Stimulated activated CD8-positive, alpha-beta memory T cell treated with anti-CD3 and anti-CD28 coated beads, Interleukin-4, amount 100 ng/mL, for 24 hours (primary cell): ENCODE data around the gene GALNT10.

ENCODE experiments used
- DNase-seq: peaks from one replicate; pipeline ENCODE4 v3.0.0-alpha.2; 2020; ENCODE audit warnings: low read depth

The GALNT10 gene

DNA sequence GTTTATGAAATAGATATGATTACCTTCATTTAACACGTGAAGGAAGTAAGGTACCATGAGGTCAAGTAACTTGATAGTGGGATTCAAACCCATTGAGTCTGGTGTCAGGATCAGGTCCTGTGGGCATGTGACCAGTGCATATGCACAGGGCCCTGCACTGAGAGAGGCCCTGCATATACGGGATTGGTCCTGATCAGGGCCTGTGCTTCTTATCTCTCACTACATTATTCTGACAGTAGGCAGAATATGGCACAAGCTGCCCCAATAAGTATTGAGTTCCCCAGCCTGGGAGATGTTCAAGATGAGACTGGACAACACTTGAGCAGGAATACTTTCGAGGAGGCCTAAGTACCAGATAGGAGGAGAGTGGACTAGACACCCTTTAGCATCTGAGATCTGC is 44.0 kb downstream of the GALNT10 start:
- no peak for DNase-seq

DNA sequence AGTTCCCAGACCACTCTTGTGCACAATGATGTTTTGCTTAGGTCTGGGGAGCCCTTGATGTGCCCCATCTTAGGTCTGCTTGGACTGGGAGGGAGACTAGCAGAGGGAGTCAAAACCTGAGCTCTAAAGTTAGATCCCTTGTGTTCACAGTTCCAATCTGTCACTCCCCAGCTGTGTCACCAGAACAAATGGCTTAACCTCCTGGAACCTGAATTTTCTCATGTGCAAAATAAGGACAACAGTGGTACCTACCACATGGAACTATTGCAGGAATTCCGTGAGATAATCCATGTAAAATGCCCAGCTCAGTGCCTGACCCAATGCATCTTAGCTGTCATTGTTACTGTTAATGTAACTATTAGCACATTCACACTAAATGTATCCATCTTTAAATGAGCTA is 45.5 kb downstream of the GALNT10 start:
- DNase-seq = no peak

DNA sequence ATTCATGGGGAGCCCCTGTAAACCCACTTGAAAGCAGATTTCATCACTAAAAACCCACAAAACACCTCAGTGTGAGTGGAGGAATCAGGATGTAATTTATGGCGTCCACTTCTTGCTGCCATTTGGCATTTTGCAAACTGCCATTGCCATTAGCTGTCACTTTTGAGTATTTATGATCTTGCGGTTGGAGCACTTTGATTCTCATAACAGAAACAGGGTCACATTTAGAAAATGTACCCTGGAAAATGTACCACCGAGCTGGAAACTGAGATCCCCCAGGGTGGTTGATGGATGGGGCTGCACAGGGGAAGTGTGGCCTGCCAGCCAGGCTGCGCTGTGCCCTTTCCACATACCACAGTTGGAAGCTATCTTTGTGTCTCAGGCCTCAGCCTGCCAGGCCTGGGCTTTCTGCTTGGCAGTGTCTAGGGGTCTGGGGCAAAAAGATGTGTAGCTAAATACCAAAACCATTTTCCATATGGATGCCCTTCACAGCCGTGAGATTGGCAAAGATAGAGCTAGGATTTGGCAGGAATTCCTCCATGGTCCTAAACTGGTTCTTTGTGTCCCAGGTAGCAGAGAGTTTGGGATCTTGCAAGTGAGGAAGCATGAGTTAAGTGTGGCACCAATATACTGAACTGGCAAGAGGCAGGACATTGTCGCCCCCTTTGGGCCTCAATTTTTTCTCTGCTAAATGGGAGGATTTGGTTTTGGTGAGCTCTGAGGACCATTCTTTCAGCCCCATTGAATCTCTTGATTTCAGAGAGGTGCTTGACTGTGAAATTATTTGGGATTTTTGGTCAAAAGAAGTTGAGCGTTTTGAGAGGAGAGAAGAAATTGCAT is 46.2 kb downstream of the GALNT10 start:
- DNase-seq = no peak

DNA sequence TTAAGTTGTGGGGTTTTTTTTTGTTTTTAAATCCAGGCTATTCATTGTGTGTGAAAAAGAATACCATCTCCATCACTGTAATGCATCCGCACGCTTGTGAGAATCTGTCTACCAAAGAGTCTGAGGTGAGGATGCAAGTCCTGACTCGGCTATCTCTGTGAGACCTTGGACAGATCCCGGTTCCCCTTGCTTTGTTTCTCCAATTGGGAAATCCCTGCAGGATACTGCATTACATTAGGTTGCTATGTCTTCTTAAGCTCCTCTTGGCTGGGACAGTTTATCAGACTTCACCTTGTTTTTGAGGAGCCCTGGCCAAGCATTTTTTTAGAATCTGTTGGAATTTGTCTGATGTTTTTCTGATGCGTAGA is 46.8 kb downstream of the GALNT10 start:
- no peak for DNase-seq

DNA sequence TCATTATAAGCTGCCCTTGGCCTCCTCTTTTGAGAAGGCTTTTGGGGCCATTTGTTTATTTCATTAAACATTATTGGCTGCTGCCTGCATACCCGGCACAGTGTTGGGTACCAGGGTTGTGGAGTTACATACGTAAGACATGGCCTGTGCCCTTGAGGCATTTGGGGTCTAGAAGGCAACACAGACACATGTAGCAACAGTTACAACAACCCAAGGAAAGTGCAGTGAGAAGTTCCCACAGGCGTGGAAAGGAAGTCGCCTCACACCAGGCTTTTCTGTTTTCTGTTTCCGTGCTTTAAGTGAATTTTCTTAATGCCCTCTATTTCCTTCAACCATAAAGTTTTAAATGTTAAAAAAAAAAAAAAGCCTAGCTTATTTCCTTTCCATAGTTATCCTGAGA is 47.4 kb downstream of the GALNT10 start:
- DNase-seq = no peak

DNA sequence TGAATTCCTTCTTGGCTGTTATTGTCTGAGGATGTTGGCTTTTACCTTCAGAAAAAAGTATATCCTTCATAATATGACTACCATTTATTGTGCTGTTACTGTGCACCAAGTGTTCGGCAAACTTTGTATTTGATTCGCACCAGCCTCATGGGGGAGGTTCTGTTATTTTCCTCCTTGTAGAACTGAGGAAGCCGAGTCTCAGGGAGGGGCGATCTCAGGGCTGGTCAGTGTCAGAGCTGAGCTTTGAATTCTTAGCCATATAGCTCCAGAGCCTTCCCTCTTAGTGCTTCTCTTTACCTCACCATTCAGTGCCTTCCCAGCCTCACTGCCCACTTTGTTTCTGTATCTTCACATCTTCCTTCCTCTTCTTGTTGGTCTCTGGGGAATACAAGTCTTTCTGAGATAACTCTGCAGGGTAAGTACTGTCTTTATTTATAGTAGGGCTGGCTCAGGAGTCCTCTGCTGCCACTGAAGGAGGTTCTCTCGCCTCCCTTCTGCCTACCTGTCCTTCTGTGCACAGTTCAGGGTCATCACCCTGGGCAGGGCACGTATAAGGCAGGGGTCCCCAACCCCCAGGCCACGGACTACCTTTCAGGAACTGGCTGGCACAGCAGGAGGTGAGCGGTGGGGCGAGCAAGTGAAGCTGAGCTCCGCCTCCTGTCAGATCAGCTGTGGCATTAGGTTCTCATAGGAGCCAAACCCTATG is 48.4 kb downstream of the GALNT10 start:
- DNase-seq = no peak

DNA sequence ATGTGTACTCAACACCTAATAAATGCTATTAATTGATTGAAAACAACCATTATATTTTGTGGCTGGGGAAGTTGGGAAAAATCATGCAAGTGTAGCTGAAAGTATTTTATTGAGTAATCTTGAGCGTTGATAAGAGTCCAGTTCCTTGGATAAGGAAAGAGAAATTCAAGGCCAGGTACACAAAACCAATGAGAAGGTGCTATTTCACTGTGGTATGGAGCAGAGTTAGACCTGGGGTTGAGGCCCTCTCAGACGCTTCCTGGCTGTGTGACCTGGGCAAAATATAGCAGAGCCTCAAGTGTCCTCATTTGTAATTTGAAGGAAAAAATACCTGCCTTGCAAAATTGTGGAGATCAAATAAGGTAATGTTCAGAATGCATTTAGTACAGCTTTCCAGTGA is 50.1 kb downstream of the GALNT10 start:
- DNase-seq = no peak

DNA sequence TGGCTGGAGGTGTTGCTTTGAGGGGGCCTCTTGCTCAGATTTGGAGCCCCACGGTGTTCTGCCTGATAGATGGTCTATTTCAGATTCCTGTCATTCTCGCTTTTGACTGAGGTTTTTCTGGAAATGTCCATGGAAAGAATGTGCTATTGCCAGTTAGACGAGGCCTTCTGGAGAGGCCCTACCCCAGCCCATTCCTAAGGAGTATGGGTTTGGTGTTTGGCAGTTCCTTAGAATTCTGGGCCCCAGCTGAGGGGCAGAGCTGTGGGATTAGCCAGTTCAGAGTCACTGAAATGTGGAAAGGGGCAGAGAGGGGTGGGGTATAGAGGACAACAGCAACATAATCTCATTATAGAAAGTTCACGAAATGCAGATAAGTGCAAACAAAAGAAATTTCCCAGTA is 50.5 kb downstream of the GALNT10 start:
- DNase-seq = no peak

DNA sequence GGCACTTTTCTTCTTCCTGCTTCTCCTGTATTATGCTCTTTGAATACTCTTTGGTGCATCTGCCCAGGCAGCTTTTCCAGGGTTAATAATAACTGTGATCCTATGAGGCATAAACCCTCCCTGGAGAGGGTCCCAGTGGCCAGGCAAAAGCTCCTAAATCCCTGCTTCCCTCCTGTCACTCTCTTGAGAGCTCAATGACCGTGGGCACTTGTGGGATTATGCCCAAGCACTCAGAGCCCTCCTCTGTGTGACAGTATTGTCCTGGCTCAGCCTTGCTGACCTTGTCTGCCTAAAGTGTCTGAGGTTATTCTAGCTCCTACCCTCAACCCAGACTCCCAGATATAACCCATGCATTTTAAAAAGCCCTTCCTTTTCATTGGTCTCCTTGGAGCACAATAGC is 51.9 kb downstream of the GALNT10 start:
- DNase-seq = no peak

DNA sequence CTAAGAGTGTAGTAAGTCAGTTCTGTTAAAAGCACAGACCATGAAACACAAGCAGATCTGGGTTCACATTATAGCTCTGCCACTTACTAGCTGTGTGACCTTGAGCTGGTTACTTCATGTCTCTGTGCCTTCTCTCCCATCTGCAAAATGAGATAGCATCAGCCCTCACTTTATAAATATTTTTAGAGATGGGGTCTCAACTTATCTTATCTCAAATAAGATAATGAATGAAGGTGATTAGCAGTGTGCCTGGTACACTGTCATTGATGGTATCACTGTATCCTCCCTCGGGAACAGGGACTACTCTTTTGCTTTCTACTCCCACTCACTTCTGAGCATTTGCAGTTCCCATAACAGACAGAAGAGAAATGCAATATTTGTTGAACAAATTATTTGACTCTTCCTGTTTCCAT is 52.4 kb downstream of the GALNT10 start:
- DNase-seq = no peak

DNA sequence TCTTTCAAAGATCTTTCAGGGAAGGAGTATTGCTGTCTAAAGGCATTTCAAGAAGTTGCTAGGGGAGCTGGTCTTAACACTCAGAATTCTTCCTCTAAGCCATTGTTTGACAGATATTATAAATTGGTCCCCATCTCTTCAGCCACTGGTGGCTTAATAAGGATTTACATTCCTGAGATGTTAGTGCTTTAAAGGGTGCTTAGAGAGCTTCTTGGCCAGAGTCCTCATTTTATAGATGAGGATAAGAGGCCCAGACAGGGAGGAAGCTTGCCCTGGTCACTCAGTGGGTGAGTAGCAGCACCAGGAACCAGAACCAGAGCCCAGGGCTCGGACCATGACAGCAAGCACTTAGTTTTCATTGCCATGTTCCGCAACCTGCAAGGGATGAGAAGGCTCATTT is 53.2 kb downstream of the GALNT10 start:
- no peak for DNase-seq

DNA sequence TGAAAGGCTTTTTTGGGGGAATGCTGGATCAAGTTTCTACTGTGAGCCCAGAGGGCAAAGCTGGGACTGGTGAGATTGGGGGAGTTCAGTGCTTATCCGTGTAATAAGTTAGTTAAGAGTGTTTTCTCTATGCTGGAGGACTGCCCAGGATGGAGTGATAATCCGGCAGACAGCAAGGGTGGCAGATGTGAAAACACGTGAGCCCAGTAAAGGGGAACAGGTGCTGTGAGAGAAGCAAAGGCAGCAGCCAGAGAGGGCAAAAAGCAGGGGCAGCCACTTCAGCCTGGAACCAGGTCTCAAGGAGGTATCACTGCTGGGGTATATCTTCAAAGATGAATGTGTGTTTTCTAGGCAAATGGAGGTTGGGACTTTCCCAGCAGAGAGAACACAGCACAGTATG is 53.9 kb downstream of the GALNT10 start:
- DNase-seq = no peak

DNA sequence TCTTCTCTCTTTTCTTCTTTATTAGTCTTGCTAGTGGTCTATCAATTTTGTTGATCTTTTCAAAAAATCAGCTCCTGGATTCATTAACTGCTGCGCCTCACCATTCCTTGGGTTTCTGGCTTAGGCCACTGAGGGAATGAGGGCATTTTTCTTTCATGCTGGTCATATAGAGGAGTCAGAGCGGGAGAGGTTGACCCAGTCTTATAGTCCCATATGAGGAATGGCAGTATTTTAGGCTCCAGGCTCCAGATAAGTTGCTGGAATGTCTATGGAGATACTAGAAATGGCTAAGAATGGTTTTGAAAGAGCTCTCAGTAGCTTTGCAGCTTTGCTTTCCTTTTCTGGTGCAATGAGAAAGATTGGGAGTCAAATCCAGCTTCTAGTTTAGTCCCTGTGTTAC is 58.2 kb downstream of the GALNT10 start:
- DNase-seq = no peak

DNA sequence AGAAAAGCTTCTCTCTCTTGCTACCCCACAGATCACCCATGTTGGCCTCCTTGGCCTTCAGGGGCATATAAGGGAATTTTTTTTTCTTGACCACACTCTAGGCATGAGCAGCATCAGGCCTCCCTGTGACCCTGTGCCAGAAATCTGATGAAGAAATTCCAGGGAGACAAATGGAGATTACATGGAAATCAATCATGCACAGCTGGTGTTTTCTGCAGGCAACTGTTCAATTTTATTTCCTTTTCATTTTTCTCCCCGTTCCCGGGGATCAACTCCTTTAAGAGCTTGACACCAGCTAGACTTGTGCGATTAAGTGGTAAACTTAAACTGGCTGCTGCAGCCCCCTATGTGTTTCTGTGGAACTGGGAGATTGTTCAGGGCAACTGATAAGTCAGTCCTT is 59.3 kb downstream of the GALNT10 start:
- DNase-seq = no peak

DNA sequence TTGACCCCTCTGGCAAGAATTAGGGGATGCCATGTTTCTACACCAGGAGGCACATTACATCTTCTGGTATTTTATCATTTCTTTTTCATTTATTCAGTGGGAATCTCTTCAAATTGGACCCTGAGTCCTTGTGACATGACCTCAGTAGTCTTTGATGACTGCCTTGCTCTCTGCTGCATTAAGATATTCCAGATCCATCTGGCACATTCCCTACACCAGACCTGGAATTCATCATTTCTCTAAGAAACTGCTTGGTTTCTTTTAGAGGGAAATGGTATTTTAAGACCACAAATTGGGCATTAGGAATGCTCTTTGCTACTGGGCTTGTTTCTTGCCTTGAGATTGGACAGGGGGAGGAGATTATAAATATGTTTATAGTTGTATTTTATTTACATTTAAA is 61.0 kb downstream of the GALNT10 start:
- DNase-seq = no peak

DNA sequence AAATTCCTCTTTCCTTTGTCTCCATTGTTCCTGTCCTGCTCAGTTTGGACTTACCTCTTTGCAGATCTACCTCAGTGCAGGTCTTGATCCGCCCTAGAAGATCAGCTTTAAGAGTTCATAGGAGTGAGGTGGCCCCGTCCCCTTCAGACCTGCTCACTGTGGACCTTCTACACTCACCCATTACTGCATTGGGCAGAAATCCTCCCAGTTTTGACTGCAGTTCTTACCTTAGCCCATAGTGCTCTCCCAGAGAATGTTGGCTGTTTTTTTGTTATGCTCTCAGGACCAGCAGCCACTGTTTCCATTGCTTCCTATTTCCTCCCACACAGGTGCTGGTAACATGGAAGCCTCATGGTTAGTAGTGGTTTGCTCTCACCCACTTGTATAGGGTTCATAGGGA is 63.3 kb downstream of the GALNT10 start:
- no peak for DNase-seq

DNA sequence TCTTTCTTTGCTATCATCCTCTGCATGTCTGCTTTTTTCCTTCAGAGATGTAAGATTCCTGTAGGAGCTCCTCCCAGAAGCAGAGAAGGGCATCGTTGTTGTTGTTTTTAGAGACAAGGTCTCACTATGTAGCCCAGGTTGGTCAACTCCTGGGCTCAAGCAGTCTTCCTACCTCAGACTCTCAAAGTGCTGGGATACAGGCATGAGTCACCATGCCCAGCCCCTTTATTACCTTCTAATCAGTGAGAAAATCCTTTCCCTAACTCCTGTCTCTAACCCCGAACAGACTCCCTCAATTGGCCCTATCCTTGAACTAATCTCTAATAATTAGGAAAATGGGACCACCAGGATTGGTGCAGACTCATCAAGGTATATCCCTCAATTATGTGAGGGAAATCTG is 64.4 kb downstream of the GALNT10 start:
- no peak for DNase-seq

DNA sequence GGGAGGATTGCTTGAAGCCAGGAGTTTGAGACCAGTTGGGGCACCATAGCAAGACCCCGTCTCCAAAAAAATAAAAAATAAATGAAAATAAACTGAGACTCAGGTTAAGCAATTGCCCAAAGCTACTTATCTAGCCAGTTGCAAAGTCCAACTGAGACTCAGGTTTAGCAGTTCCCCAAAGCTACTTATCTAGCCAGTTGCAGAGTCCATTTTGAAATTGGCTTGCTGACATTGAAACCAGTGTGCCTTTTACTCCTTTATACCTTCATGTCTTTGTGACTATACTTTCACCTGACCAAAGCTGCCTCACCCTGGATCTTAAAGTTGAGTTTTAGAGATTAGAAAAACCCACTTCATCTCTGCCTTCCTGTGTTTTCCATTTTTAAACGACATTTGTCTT is 66.5 kb downstream of the GALNT10 start:
- DNase-seq = no peak

DNA sequence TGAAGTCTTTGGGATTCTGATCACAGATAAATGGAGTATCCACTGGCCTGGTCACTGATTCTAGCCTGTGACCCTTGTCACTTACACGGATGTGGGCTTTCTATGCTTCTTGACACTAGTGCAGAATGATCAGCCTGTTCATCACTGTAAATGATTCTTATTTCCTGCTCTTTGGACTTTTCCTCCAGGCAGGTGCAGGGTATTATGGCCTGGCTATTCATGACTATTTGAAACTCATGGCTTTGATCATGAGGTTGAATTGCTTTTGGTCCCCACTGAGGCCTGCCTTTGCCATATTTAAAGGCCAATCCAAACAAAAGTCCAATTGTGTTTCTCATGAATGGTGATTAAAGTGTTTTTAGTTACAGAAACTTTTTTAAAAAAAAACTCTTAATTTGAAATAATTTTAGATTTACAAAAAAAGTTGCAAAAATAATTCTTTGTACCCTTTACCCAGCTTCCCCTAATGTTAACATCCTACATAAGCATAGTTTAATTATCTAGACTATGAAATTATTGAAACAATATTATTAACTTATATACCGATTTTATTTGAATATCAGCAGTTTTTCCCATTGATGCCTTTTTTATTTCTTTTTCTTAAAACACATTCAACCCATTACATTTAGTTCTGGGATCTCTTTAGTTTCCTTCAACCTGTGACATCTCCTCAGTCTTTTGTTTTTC is 68.1 kb downstream of the GALNT10 start:
- no peak for DNase-seq

DNA sequence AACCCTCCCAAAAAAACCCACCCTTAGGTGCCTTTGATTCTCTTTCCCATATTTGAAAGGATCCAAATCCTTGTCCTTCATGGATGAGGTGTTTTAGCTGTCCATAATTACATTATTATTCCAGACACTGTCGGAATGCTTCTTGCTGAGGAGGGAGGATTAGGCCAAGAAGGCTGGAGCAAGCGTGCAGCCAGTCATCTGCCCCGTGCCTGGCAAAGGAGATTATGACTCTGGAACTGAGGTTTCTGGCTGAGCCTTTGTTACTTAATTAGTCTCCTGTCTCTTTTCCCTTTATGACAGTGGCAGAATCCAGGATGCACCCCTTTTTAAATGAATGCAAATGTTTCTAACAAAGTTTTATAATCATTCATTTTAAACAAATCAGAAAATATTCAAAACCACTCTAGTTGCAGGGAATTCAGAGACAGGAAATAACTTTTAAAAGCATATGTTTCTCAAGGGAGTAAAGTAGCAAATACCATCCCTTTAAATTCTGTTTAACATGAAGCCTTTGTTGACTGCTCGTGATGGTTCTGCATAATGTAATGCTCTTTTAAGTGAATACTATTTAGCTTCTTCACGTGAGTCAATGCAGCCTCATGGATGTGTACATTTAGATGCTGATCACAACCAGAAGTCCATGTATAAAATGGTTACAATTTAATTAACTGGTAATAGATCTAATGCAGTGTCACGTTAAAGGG is 69.8 kb downstream of the GALNT10 start:
- DNase-seq = no peak

DNA sequence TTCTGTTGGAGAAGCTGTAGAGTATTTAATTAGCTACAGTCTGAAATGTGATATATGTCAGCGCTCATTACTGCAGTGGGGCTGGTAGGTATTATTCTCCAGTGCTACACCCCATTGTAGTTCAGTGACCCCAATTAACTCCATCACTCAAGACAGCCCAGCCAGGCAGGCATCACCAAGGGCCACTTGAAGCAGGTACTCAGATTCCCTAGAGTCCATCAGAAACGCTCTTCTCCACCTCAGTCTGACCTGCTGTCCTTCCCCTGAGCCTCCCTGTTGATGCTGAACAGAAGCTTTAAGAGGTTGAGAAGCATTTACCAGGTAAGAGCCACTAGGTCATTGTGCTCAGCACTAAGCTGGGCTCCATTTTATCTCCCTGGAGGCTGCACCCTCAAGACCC is 71.8 kb downstream of the GALNT10 start:
- no peak for DNase-seq

DNA sequence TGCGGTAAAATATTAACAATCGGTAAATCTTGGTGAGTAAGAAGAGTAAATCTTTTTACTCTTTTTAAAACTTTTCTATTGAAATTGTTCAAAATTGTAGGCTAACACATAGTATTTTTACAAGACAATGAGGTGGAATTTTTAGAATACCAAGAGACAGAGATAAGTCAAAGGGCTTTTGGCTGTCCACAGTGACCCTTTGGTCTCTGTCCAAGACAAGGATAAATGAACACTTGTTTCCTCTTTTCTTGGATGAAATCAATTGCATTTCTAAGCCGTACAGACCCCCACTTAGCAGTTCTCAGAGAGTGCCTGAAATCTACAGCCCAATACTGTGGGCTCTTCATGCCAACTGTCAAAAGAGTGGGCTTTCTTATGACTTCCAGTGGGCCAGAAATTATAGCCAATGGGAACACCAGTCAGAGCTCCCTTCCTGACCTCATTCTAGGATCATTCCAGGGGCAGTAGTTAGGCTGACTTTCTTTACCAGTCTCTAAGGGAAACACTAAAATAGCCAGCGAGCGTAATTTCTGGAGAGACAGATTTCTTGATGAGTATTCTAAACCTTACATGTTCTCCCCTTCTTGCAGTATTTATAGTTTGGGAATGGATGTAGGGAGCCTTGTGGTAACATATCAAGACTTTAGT is 74.1 kb downstream of the GALNT10 start:
- no peak for DNase-seq
